ENCODE results near the gene SLC37A1.

GRCh38 chr21:42607525-42608102, 94.0 kb downstream of the SLC37A1 start:
- TF ChIP-seq CTCF (IDR thresholded peaks at IDR 0.05; ENCODE audit: insufficient read depth, low read length, poor library complexity, severe bottlenecking), result no peak
- no peak for TF ChIP-seq EZH2phosphoT487 (conservative IDR thresholded peaks at IDR 0.05; ENCODE audit: low read length)
